Measurements from ENCODE around the gene RPS15A.
"Not testable (repeated sequence)": the region's sequence is repeated elsewhere in the genome, so short reads cannot be mapped to it uniquely, and the experiment has no call there.

Gene RPS15A

DNA sequence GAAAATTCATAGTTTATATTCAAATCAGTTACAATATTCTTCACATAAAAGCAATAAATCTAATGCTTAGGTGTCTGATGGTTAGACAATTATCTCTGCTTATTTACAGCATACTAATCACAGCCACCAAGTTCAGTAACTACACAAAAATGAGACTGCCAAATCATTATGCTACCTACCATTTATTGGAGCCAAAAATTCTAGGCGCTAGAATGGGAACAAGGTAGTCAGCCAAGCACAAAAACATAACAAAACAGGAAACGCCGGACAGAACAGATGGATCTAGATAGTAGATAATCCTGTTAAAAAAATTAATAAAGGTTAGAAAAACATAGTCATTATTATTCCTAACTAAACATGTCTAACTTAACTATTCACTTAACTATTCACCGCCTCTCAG lies 7.6 kb upstream of the RPS15A start:
- DNase-seq (ENCODE audit: low read depth) = no peak

DNA sequence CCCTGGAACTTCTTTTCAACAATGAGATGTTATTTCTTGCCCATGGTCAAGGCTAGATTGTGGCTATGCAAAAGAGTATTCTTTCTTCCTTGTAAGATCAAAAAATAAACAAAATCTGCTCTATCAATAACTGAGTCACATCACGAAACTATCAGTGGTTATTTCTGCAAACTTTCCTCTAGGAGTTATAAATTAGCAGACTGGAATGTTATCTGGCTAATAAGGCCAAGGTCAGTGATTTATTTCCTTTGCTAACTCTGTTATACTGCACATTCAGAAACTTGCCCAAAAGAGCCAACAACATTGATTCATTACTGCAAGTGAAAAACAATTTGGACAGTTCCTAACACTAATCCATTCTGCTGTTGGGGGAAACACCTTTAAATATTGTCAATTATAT lies 6.2 kb upstream of the RPS15A start:
- no peak for DNase-seq (ENCODE audit: low read depth)

GRCh38 chr16:18792836-18793433 lies 2.8 kb upstream of the RPS15A start:
- no peak for DNase-seq (ENCODE audit: low read depth)

DNA sequence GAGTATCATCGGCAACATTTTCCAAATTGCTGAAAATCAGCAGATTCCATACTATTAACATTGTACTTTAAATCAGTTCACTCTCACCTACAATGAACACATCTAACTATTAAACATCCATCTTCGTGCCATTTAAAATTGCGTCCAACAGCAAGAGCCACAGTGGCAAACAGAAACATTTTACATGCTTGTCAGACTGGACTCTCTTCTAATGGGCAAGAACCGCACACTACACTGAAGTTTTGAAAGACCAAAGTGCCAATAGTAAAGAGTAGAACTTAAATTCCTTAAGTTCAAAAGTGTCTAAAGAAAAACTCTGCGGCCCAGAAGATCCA lies 652 bp downstream of the RPS15A start:
- DNase-seq (ENCODE audit: low read depth) = no peak

- no peak for DNase-seq (ENCODE audit: low read depth)
Observed at GRCh38 chr16:18788828-18789514, 1.2 kb downstream of the RPS15A start.

GRCh38 chr16:18784917-18785623 lies 5.1 kb downstream of the RPS15A start:
- no peak for DNase-seq (ENCODE audit: low read depth)

- no peak for DNase-seq (ENCODE audit: low read depth)
Observed at GRCh38 chr16:18783430-18784341, 6.4 kb downstream of the RPS15A start.

- no peak for DNase-seq (ENCODE audit: low read depth)
Observed at GRCh38 chr16:18782697-18783429, 7.3 kb downstream of the RPS15A start.

GRCh38 chr16:18781232-18781631 lies 8.9 kb downstream of the RPS15A start:
- DNase-seq (ENCODE audit: low read depth) = not testable (repeated sequence)

- not testable (repeated sequence) for DNase-seq (ENCODE audit: low read depth)
Observed at GRCh38 chr16:18780460-18781026, 9.6 kb downstream of the RPS15A start.

DNA sequence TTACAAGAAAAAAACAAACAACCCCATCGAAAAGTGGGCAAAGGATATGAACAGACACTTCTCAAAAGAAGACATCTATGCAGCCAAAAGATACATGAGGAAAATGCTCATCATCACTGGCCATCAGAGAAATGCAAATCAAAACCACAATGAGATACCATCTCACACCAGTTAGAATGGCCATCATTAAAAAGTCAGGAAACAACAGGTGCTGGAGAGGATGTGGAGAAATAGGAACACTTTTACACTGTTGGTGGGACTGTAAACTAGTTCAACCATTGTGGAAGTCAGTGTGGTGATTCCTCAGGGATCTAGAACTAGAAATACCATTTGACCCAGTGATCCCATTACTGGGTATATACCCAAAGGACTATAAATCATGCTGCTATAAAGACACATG lies 12.5 kb downstream of the RPS15A start:
- not testable (repeated sequence) for DNase-seq (ENCODE audit: low read depth)

DNA sequence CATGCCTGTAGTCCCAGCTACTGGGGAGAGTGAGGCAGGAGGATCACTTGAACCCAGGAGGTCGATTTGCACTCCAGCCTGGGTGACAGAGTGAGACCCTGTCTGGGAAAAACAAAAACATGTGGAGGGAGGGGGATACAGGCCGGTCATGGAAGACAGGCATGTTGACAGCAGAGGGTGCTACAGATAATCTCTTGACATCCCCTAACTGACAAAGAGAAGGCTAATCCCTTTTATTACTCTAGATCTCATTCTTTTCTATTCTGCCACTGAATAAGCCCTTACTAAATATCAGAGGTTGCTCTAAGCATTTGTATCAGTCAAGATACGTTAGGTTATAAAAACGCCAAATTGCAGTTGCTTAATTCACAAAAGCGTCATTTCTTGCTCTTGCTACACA lies 13.8 kb downstream of the RPS15A start:
- DNase-seq (ENCODE audit: low read depth) = not testable (repeated sequence)

DNA sequence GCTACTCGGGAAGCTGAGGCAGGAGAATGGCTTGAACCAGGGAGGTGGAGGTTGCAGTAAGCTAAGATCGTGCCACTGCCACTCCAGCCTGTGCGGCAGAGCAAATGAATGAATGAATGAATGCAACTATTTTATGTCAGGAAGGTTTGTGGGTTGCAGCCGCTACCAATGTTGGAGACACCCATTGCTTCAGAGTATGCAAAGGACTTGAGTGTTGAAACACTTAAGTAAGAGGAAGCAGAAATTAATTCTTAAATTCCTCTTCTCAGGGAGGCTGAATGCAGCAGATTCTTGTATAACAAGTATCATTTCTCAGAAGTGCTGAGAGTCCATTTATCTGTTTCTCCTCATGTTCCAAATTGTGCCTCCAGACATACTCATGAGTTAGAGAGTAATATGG lies 15.5 kb downstream of the RPS15A start:
- not testable (repeated sequence) for DNase-seq (ENCODE audit: low read depth)

DNA sequence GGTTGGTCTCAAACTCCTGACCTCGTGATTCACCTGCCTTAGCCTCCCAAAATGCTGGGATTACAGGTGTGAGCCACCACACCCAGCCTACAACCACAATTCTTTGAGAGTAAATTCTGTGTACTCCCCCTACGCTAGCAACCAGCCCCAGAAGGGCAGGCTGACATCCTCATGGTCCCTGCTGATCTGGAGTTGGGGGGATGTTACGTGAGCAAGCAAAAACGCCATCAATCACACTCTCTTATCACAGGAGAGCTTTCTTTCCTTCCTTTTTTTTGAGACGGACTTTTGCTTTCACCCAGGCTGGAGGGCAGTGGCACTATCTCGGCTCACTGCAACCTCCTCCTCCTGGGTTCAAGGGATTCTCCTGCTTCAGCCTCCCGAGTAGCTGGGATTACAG lies 18.0 kb downstream of the RPS15A start:
- DNase-seq (ENCODE audit: low read depth) = not testable (repeated sequence)

GRCh38 chr16:18770336-18770962 lies 19.7 kb downstream of the RPS15A start:
- not testable (repeated sequence) for DNase-seq (ENCODE audit: low read depth)

DNA sequence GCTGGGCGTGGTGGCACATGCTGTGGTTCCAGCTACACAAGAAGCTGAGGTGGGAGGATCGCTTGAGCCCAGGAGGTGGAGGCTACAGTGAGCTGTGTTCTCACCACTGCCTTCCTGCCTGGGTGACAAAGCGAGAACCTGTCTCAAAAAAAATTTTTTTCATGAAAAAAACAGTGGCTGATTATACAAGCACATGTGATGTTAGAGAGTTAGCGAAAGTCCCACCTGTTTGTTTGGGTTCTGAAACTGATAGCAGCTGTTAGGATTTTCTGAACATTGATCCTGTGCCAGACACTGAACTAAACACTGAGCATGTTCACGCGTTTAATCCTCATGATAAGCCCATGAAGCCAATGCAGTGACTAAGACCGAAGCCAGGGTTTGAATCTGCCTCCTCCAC lies 22.9 kb downstream of the RPS15A start:
- DNase-seq (ENCODE audit: low read depth) = peak; percentile 16

DNA sequence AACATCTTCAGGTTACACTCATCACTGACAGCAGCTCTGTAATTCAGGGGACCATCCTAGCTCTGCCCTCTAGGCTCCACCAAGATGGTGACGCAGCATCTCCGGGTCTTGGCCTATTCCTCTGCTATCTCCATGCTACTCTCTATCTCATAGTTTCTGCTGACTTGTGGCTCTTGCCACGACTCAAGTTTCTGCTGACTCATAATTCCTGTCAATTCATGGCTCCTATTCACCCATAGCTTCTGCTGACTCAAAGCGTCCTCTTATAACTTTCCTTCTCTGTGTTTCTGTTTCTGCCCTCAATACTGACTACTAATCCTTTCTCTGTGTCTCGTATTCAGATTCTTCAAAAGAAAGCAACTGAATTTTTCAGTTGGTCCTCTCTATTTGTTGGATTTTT lies 27.4 kb downstream of the RPS15A start:
- DNase-seq (ENCODE audit: low read depth) = not testable (repeated sequence)

- DNase-seq (ENCODE audit: low read depth) = peak; percentile 21
Observed at GRCh38 chr16:18759598-18760520, 30.3 kb downstream of the RPS15A start.

- DNase-seq (ENCODE audit: low read depth) = not testable (repeated sequence)
Observed at GRCh38 chr16:18757960-18758660, 32.0 kb downstream of the RPS15A start.

Measured in activated T-helper 1 cell treated with Interleukin-2 at 50 U/mL for 16 hours (primary cell).